Endothelial cell of umbilical vein (primary cell): ENCODE data around the gene MINDY3. TPM values are rescaled to one million over a fixed set of nuclear protein-coding genes. Genes with fewer than 3 reads are reported as not detected.

Experiments
- BruUV-seq: library from RNA; stranded (reverse); fragments of 400-500 nt; replicated peaks from 2 replicates; lab custom pipeline; 2021; lab: Mats Ljungman, UMichigan
- CTCF ChIA-PET: fragments of 300-600, 350-600 bp; sonication (Branson Sonifier 250); formaldehyde crosslinking; loops from one replicate; lab custom pipeline; 2021; ENCODE audit warnings: antibody characterized with exemption, inconsistent platforms; lab: Charles Lee
- POLR2A ChIA-PET: fragments of 300-600, 350-600 bp; sonication (Branson Sonifier 250); formaldehyde crosslinking; loops from one replicate; lab custom pipeline; 2021; ENCODE audit warnings: antibody characterized with exemption, inconsistent platforms; lab: Charles Lee
- DNase-seq: peaks from one replicate; pipeline ENCODE4 v3.0.0-alpha.2; 2011; ENCODE audit warnings: low read depth, low spot score
- FAIRE-seq: peaks from 2 replicates; lab custom pipeline; 2011; peaks lifted over from hg19 to GRCh38; lab: Jason Lieb, UNC
- H2AFZ ChIP-seq: 2 replicates; pipeline ENCODE4 v1.6.0; 2012; ENCODE audit warnings: low read depth, low read length, control low read depth, inconsistent platforms
- H3K27ac ChIP-seq: 2 replicates; pipeline ENCODE4 v1.5.1; 2011; ENCODE audit warnings: low read depth, mild to moderate bottlenecking, control low read depth, low read length, moderate library complexity; ENCODE audit not compliant: insufficient read depth
- H3K27me3 ChIP-seq, 2 experiments: 2 replicates each; pipeline versions ENCODE4 v1.6.0 to v1.6.1; 2011; ENCODE audit warnings: low read length in 2 of 2, mixed read lengths in 1 of 2; ENCODE audit not compliant: control insufficient read depth in 2 of 2, insufficient read depth in 2 of 2
- H3K36me3 ChIP-seq, 2 experiments: 2 replicates in 1 of 2; 3 replicates in 1 of 2; pipeline ENCODE4 v1.5.1; 2011; ENCODE audit warnings: low read length in 2 of 2, mild to moderate bottlenecking in 1 of 2, moderate library complexity in 1 of 2; ENCODE audit not compliant: control insufficient read depth in 2 of 2, insufficient read depth in 2 of 2; ENCODE audit errors: extremely low read depth in 1 of 2
- H3K4me1 ChIP-seq: 3 replicates; pipeline ENCODE4 v1.5.1; 2011; ENCODE audit warnings: mild to moderate bottlenecking, low read length; ENCODE audit not compliant: control insufficient read depth, insufficient read depth; ENCODE audit errors: extremely low read depth
- H3K4me2 ChIP-seq: 2 replicates; pipeline ENCODE4 v1.6.1; 2011; ENCODE audit warnings: low read length, control low read depth, mixed read lengths; ENCODE audit not compliant: insufficient read depth
- H3K4me3 ChIP-seq, 3 experiments: fragments of 200-600 bp in 1 of 3; sonication (generic), shearing (Covaris generic) in 1 of 3; replicated peaks in 1 of 3; 2 replicates each; pipeline ENCODE4 v1.5.1; 2011 to 2016; ENCODE audit warnings: control low read depth in 3 of 3, low read length in 3 of 3, mild to moderate bottlenecking in 2 of 3, inconsistent platforms in 1 of 3, low read depth in 1 of 3, moderate library complexity in 1 of 3; ENCODE audit not compliant: insufficient read depth in 1 of 3
- H3K79me2 ChIP-seq: 2 replicates; pipeline ENCODE4 v1.6.0; 2012; ENCODE audit warnings: low read length, inconsistent platforms; ENCODE audit not compliant: control insufficient read depth, insufficient read depth
- H3K9ac ChIP-seq: replicated peaks from 2 replicates; pipeline ENCODE3; 2011; ENCODE audit warnings: low read length, control low read depth; ENCODE audit not compliant: insufficient read depth; ENCODE audit errors: extremely low read depth
- H3K9me1 ChIP-seq: replicated peaks from 3 replicates; pipeline ENCODE4 v1.6.0; 2011; ENCODE audit warnings: mild to moderate bottlenecking, low read length; ENCODE audit not compliant: control insufficient read depth, insufficient read depth; ENCODE audit errors: extremely low read depth
- H3K9me3 ChIP-seq: replicated peaks from 2 replicates; pipeline ENCODE4 v1.5.1; 2012; ENCODE audit warnings: low read length, inconsistent platforms; ENCODE audit not compliant: control insufficient read depth, insufficient read depth
- H4K20me1 ChIP-seq: replicated peaks from 2 replicates; pipeline ENCODE3; 2011; ENCODE audit warnings: mild to moderate bottlenecking, low read length; ENCODE audit not compliant: control insufficient read depth, insufficient read depth; ENCODE audit errors: extremely low read depth
- CTCF ChIP-seq, 2 donors: IDR thresholded peaks; 1 replicate in 1 of 2; 2 replicates in 1 of 2; pipeline ENCODE4 v1.5.1; 2011; ENCODE audit warnings: low read length in 2 of 2, mild to moderate bottlenecking in 2 of 2, moderate library complexity in 2 of 2, control low read depth in 1 of 2, inconsistent platforms in 1 of 2, low read depth in 1 of 2; ENCODE audit not compliant: insufficient read depth in 1 of 2; ENCODE audit errors: extremely low read depth in 1 of 2
- EZH2 ChIP-seq: IDR thresholded peaks from 2 replicates; pipeline ENCODE4 v1.6.1; 2012; ENCODE audit warnings: borderline replicate concordance, low read depth, mild to moderate bottlenecking, moderate library complexity, low read length, inconsistent platforms; ENCODE audit not compliant: severe bottlenecking
- FOS ChIP-seq: IDR thresholded peaks from 2 replicates; pipeline ENCODE4 v1.6.1; 2011; ENCODE audit warnings: mild to moderate bottlenecking, low read length, moderate library complexity, borderline replicate concordance; ENCODE audit not compliant: insufficient read depth
- GATA2 ChIP-seq: IDR thresholded peaks from 2 replicates; pipeline ENCODE4 v1.7.0; 2011; ENCODE audit warnings: low read depth, mild to moderate bottlenecking, moderate library complexity, mixed read lengths, low read length; ENCODE audit not compliant: insufficient read length, insufficient read depth
- JUN ChIP-seq: IDR thresholded peaks from 2 replicates; pipeline ENCODE4 v1.6.1; 2011; ENCODE audit warnings: borderline replicate concordance, low read depth; ENCODE audit not compliant: insufficient read length, insufficient read depth
- MAX ChIP-seq: IDR thresholded peaks from 2 replicates; pipeline ENCODE4 v1.6.1; 2011; ENCODE audit not compliant: insufficient read depth, insufficient read length
- MYC ChIP-seq: IDR thresholded peaks from one replicate; pipeline ENCODE4 v1.6.1; 2011; ENCODE audit warnings: mild to moderate bottlenecking, low read depth, low read length
- POLR2A ChIP-seq: IDR thresholded peaks from 2 replicates; pipeline ENCODE4 v1.6.1; 2012; ENCODE audit warnings: low read depth, mild to moderate bottlenecking, control low read depth, low read length
- POLR2AphosphoS5 ChIP-seq: IDR thresholded peaks from 2 replicates; pipeline ENCODE4 v1.6.1; 2012; ENCODE audit warnings: low read depth, mild to moderate bottlenecking, control low read depth, low read length, moderate library complexity; ENCODE audit not compliant: insufficient read depth
- dilution Hi-C: fragments of 300-500 bp; cut with MboI; formaldehyde crosslinking; loops from one replicate; pipeline ENCODE4 v1.15.0; 2019; ENCODE audit warnings: low sequenced_read_pairs; ENCODE audit not compliant: extremely low pct_ligation_motif_present
- intact Hi-C: fragments of 100-400 bp; cut with micrococcal nuclease; formaldehyde crosslinking; loops from one replicate; pipeline ENCODE4 v1.10.0; 2022
- polyA plus RNA-seq, 4 experiments: library from polyadenylated mRNA; depleted of rRNA in 3 of 4; stranded (reverse) in 3 of 4; unstranded in 1 of 4; fragments of >200 nt; gene quantifications; 2 replicates each; pipeline versions ENCODE4 v1.2.1 to v1.2.3, GENCODE V29; 2011 to 2012; ENCODE audit warnings: missing spikeins in 1 of 4
- total RNA-seq: library from RNA; stranded (reverse); gene quantifications from 2 replicates; pipeline ENCODE4 v1.2.3, GENCODE V29; 2021

MINDY3 gene
- total and polyA plus RNA-seq, 2 donors (not counting 3 experiments of a cell fraction or from before 2014, with no cell fraction given) = 7.5 to 20.2 TPM

GRCh38 chr10:15809450-15809849 is 50.9 kb downstream of the MINDY3 start:
- Histone ChIP-seq H3K79me2 (no peaks in the 10 kb centered on the region), H3K9me1 (no peaks in the 10 kb centered on the region), H3K4me1 (no peaks in the 10 kb centered on the region), H3K9ac (no peak overlapping the region), H3K36me3 (peaks cover 0 to 2% of the 10 kb centered on the region in 2 experiments), H4K20me1 (no peaks in the 10 kb centered on the region), H3K9me3 (no peaks in the 10 kb centered on the region), H3K27me3 (no peaks in the 10 kb centered on the region), H3K27ac (no peak overlapping the region), H2AFZ (no peak overlapping the region), H3K4me2 (no peak overlapping the region), H3K4me3 (no peak overlapping the region)
- dilution Hi-C loops (no loop called here), intact Hi-C loops (no loop called here)
- DNase-seq = no peak
- ChIA-PET CTCF (no interaction called here), POLR2A (no interaction called here)
- BruUV-seq = no TSS peak
- no peak for FAIRE-seq
- TF ChIP-seq GATA2 (no peak), MYC (no peak)

GRCh38 chr10:15808204-15808797 is 52.0 kb downstream of the MINDY3 start:
- Histone ChIP-seq H2AFZ (no peak overlapping the region), H3K9me3 (no peaks in the 10 kb centered on the region), H4K20me1 (no peaks in the 10 kb centered on the region), H3K27me3 (no peaks in the 10 kb centered on the region), H3K36me3 (peaks cover 0 to 2% of the 10 kb centered on the region in 2 experiments), H3K4me3 (no peak overlapping the region), H3K27ac (no peak overlapping the region), H3K4me2 (no peak overlapping the region), H3K9me1 (no peaks in the 10 kb centered on the region), H3K9ac (no peak overlapping the region), H3K79me2 (no peaks in the 10 kb centered on the region), H3K4me1 (no peaks in the 10 kb centered on the region)
- TF ChIP-seq POLR2A = no peak
- TF ChIP-seq CTCF (IDR thresholded peaks at IDR 0.05; ENCODE audit: extremely low read depth in 1 of 2, insufficient read depth in 1 of 2, low read depth in 1 of 2, low read length in 2 of 2) = no peak
- TF ChIP-seq MAX = no peak
- no peak for TF ChIP-seq MYC
- no peak for TF ChIP-seq POLR2AphosphoS5
- TF ChIP-seq FOS = no peak
- TF ChIP-seq JUN = no peak
- no peak for TF ChIP-seq GATA2
- TF ChIP-seq EZH2 = no peak
- dilution Hi-C loops = no loop called here
- intact Hi-C loops = no loop called here
- POLR2A ChIA-PET = no interaction called here
- CTCF ChIA-PET = interaction anchor here (1.6 kb wide), 1 partner anchor 11 kb away, joined by 4 read pairs; no protein-coding TSS in a partner anchor
- no peak for FAIRE-seq
- no peak for DNase-seq
- no TSS peak for BruUV-seq
